Neural crest cell (in vitro differentiated cells): ENCODE data around the gene NMNAT2. TPM values are rescaled to one million over a fixed set of nuclear protein-coding genes. Genes with fewer than 3 reads are reported as not detected.
A peak's percentile ranks its signal among the peaks of the same experiment; 100 is the strongest.

ENCODE experiments used
- DNase-seq: peaks from one replicate; pipeline ENCODE4 v3.0.0; 2021; ENCODE audit warnings: low read depth, mixed read lengths, low spot score
- H3K27ac Mint-ChIP-seq: one replicate; pipeline ENCODE4 v1.8.0; 2021; ENCODE audit warnings: mild to moderate bottlenecking, mixed read lengths; ENCODE audit not compliant: unreplicated experiment
- H3K27me3 Mint-ChIP-seq: 2 replicates; pipeline ENCODE4 v1.8.0; 2021; ENCODE audit warnings: low read depth, mild to moderate bottlenecking, mixed read lengths
- H3K36me3 Mint-ChIP-seq: 2 replicates; pipeline ENCODE4 v1.8.0; 2021; ENCODE audit warnings: low read depth, mild to moderate bottlenecking, mixed read lengths
- H3K4me1 Mint-ChIP-seq: 2 replicates; pipeline ENCODE4 v1.8.0; 2021; ENCODE audit warnings: mixed read lengths
- H3K4me3 Mint-ChIP-seq: one replicate; pipeline ENCODE4 v1.8.0; 2021; ENCODE audit warnings: mild to moderate bottlenecking, mixed read lengths
- H3K9me3 Mint-ChIP-seq: 2 replicates; pipeline ENCODE4 v1.8.0; 2021; ENCODE audit warnings: mixed read lengths
- total RNA-seq: library from RNA; stranded (reverse); gene quantifications from 2 replicates; pipeline ENCODE4 v1.2.1, GENCODE V29; 2021
- TF ChIP-seq, protein P1 (sequence below): fragments of 200-600 bp; sonication (generic); conservative IDR thresholded peaks from 2 replicates; pipeline ENCODE4 v1.5.0; 2021; ENCODE audit warnings: antibody characterized with exemption, mild to moderate bottlenecking

NMNAT2 gene
- total RNA-seq, 1 donor from 2014 or later = 4.5 TPM

DNA sequence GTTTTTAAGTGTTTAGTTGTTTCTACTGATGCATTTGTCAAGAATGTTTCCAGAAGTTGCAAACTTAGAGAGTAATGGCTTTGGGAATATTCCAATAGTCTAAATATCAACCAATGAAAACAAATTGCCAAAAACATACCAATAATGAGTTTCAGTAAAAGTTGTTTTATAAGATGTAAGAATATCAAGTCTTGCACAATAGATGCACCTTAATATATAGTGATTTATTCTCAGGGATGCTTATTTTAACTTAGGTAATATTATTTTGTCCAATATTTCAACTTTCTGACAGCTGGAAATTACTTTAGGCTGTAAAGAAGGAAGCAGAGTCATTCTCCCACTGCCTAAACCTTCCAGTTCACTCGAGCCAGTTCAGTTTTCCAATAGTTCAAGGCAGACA lies 5.4 kb upstream of the NMNAT2 start:
- DNase-seq = no peak
- H3K4me3 Mint-ChIP-seq = no peak overlapping the region
- peaks cover 10% of the 10 kb centered on the region for H3K4me1 Mint-ChIP-seq
- H3K27me3 Mint-ChIP-seq = peaks cover 63% of the 10 kb centered on the region
- TF ChIP-seq, protein P1, sequence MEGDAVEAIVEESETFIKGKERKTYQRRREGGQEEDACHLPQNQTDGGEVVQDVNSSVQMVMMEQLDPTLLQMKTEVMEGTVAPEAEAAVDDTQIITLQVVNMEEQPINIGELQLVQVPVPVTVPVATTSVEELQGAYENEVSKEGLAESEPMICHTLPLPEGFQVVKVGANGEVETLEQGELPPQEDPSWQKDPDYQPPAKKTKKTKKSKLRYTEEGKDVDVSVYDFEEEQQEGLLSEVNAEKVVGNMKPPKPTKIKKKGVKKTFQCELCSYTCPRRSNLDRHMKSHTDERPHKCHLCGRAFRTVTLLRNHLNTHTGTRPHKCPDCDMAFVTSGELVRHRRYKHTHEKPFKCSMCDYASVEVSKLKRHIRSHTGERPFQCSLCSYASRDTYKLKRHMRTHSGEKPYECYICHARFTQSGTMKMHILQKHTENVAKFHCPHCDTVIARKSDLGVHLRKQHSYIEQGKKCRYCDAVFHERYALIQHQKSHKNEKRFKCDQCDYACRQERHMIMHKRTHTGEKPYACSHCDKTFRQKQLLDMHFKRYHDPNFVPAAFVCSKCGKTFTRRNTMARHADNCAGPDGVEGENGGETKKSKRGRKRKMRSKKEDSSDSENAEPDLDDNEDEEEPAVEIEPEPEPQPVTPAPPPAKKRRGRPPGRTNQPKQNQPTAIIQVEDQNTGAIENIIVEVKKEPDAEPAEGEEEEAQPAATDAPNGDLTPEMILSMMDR = no peak
- peaks cover 6% of the 10 kb centered on the region for H3K9me3 Mint-ChIP-seq
- no peaks in the 10 kb centered on the region for H3K36me3 Mint-ChIP-seq
- no peak overlapping the region for H3K27ac Mint-ChIP-seq

DNA sequence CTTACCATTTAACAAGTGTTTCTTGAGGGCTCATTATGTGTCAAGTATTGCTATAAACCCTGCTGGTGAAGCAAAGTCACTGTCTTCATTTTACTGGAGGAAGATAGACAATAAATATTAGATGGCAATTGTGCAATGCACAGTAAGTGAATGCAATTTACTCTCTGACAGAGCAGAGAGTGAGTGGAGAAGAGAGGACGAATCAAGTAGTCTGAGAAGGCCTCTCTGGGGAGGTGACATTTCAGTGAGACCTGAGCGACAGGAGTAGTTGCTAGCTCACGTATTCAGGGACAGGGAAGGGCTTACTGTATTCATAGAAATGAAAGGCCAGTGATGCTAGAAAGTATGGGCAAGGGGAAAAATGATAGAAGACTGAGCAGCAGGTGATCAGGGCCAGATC lies 1.2 kb upstream of the NMNAT2 start:
- H3K4me1 Mint-ChIP-seq = peaks cover 30% of the 10 kb centered on the region
- H3K9me3 Mint-ChIP-seq = no peaks in the 10 kb centered on the region
- H3K27ac Mint-ChIP-seq = no peak overlapping the region
- no peak for DNase-seq
- TF ChIP-seq, protein P1 = no peak
- peaks cover 84% of the 10 kb centered on the region for H3K27me3 Mint-ChIP-seq
- H3K4me3 Mint-ChIP-seq = peak overlapping the region; percentile 10
- H3K36me3 Mint-ChIP-seq = no peaks in the 10 kb centered on the region

DNA sequence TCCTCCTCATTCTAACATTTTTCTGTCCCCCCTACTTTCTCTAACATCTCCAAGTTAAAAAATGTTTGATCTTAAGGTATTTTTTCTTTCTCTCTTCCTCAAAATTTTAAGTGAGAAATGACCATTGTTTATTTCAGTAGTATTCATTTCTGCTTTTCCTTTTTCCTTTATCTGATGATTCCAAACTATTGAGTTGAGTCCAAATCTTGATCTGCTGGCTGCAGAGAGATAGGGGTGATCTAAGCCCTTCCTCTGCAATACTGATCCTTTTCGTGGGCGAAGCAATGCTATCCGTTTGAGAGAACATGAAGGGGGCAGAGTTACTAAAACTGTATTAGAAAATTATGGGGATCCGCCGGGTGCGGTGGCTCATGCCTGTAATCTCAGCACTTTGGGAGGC lies 516 bp upstream of the NMNAT2 start:
- peaks cover 30% of the 10 kb centered on the region for H3K4me1 Mint-ChIP-seq

DNA sequence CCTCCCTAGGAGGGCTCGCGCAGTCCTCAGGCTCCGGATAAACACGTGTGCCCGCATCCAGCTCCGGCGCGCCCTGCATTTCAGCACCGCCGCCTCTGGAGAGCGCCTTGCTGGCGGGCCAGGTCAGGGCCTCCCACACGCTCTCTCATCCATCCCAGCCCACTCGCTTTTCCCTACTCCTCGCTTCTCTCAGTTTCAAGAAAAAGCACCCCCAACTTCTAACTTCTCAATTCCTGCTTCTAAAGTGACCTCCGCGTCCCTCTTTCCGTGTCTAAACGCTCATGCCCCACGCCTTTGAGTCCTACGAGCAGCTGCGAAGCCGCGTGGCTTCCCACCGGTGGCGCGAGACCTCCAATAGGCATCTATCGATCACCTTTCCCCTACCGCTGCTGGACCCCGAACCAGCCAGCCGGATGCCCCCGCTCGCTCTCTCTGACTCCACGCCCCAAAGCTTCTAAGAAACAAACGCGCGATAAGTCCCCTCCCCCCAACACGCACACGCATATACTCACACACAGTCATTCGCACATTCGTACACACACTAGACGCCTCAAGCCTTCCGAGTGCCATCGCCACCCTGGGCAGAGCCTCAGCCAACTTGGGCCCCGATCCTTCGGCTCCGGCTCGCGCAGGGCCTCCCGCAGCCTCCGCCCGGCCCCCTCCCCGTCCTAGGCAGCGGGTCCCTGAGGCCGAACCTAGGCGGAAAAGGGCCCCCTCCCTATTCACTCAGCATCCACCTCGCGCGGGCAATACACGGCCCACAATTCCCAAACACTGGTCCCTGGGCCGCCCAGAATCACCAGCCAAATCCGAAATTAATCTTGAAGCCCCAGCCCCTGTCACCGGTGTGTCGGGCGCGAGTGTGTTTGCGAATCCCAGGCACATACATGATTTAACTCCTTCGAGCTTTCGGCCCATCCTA lies 1.1 kb downstream of the NMNAT2 start:
- no peaks in the 10 kb centered on the region for H3K9me3 Mint-ChIP-seq
- H3K27me3 Mint-ChIP-seq = peaks cover 75% of the 10 kb centered on the region
- DNase-seq = peak; percentile 78
- H3K27ac Mint-ChIP-seq = no peak overlapping the region
- TF ChIP-seq, protein P1 = no peak
- no peaks in the 10 kb centered on the region for H3K36me3 Mint-ChIP-seq
- peaks cover 30% of the 10 kb centered on the region for H3K4me1 Mint-ChIP-seq
- peak overlapping the region; percentile 97 for H3K4me3 Mint-ChIP-seq

More for the DNA sequence above, 516 bp upstream of the NMNAT2 start:
- Mint-ChIP-seq H3K27me3 (peaks cover 88% of the 10 kb centered on the region), H3K27ac (no peak overlapping the region), H3K4me3 (peak overlapping the region; percentile 97), H3K9me3 (no peaks in the 10 kb centered on the region), H3K36me3 (no peaks in the 10 kb centered on the region)
- DNase-seq = no peak
- TF ChIP-seq, protein P1 = no peak

DNA sequence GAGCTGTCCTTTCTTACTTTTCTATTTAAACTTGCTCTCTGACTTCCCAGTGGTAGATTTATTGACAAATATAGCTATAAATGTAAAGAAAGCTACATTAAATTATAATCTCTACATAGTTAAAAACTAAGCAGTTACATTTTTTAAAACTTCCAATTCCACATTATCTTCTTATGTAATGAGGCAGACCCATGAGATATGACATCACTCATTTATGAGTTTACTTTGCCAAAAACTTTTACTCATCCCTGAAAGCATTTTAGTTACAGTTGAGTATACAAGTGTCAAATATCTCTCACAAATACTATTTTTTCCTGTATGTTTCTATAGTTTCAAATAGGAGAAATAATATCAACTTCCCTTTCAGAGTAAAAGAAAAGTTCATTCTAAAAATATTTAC lies 3.8 kb downstream of the NMNAT2 start:
- peaks cover 52% of the 10 kb centered on the region for H3K27me3 Mint-ChIP-seq
- peaks cover 25% of the 10 kb centered on the region for H3K4me1 Mint-ChIP-seq
- no peak overlapping the region for H3K27ac Mint-ChIP-seq
- TF ChIP-seq, protein P1 = no peak
- H3K36me3 Mint-ChIP-seq = peaks cover 3% of the 10 kb centered on the region
- H3K4me3 Mint-ChIP-seq = no peak overlapping the region
- no peak for DNase-seq
- peaks cover 3% of the 10 kb centered on the region for H3K9me3 Mint-ChIP-seq
